ENCODE measurements around the gene NELL1. TPM values are rescaled to one million over a fixed set of nuclear protein-coding genes. Genes with fewer than 3 reads are reported as not detected.

Gene NELL1
- total and polyA plus RNA-seq, 2 experiments from 2014 or later = 8.9 to 20.1 TPM

GRCh38 chr11:20760811-20761210 is 91.4 kb downstream of the NELL1 start:
- H3K4me3 ChIP-seq = no peak overlapping the region

GRCh38 chr11:20762116-20762844 is 92.9 kb downstream of the NELL1 start:
- Histone ChIP-seq H3K9me3 (ENCODE audit: low read depth) (no peaks in the 10 kb centered on the region), H4K20me1 (ENCODE audit: insufficient read depth, poor library complexity, severe bottlenecking) (no peaks in the 10 kb centered on the region), H3K27ac (no peak overlapping the region), H3K9me2 (replicated peaks; ENCODE audit: insufficient read depth) (no peaks in the 10 kb centered on the region), H3K4me3 (no peak overlapping the region), H3K27me3 (no peaks in the 10 kb centered on the region), H3K36me3 (replicated peaks; ENCODE audit: insufficient read depth, low read depth) (no peaks in the 10 kb centered on the region), H2AFZ (no peak overlapping the region), H3K4me1 (ENCODE audit: insufficient read depth) (no peaks in the 10 kb centered on the region), H3K4me2 (no peak overlapping the region), H3K79me2 (no peaks in the 10 kb centered on the region)
- no peak for DNase-seq (ENCODE audit: low spot score)
- 66% methylated on average over 13 of the region's 13 CpGs for WGBS (ENCODE audit: low lambda C conversion rate, missing lambda C conversion rate)
- no peak for TF ChIP-seq EZH2 (IDR thresholded peaks at IDR 0.05; ENCODE audit: borderline replicate concordance)
- TF ChIP-seq CTCF (IDR thresholded peaks at IDR 0.05; ENCODE audit: poor library complexity) = no peak
- TF ChIP-seq EZH2phosphoT487 (IDR thresholded peaks at IDR 0.05; ENCODE audit: low read depth, severe bottlenecking, unreplicated experiment) = no peak

More at GRCh38 chr11:20760811-20761210, 91.4 kb downstream of the NELL1 start:
- Histone ChIP-seq H3K27ac (no peak overlapping the region), H3K9me2 (replicated peaks; ENCODE audit: insufficient read depth) (no peaks in the 10 kb centered on the region), H3K9me3 (ENCODE audit: low read depth) (no peaks in the 10 kb centered on the region), H3K4me2 (no peak overlapping the region), H3K79me2 (no peaks in the 10 kb centered on the region), H3K4me1 (ENCODE audit: insufficient read depth) (no peaks in the 10 kb centered on the region), H4K20me1 (ENCODE audit: insufficient read depth, poor library complexity, severe bottlenecking) (no peaks in the 10 kb centered on the region), H2AFZ (no peak overlapping the region), H3K36me3 (replicated peaks; ENCODE audit: insufficient read depth, low read depth) (no peaks in the 10 kb centered on the region), H3K27me3 (no peaks in the 10 kb centered on the region)
- TF ChIP-seq EZH2phosphoT487 (IDR thresholded peaks at IDR 0.05; ENCODE audit: low read depth, severe bottlenecking, unreplicated experiment) (no peak), EZH2 (IDR thresholded peaks at IDR 0.05; ENCODE audit: borderline replicate concordance) (no peak), CTCF (IDR thresholded peaks at IDR 0.05; ENCODE audit: poor library complexity) (no peak)
- 95% methylated on average over 6 of the region's 6 CpGs for WGBS (ENCODE audit: low lambda C conversion rate, missing lambda C conversion rate)
- DNase-seq (ENCODE audit: low spot score) = no peak

- TF ChIP-seq EZH2phosphoT487 (IDR thresholded peaks at IDR 0.05; ENCODE audit: low read depth, severe bottlenecking, unreplicated experiment) = no peak
- no peak for TF ChIP-seq CTCF (IDR thresholded peaks at IDR 0.05; ENCODE audit: poor library complexity)
- no peak for TF ChIP-seq EZH2 (IDR thresholded peaks at IDR 0.05; ENCODE audit: borderline replicate concordance)
- H3K36me3 ChIP-seq (replicated peaks; ENCODE audit: insufficient read depth, low read depth) = no peaks in the 10 kb centered on the region
- no peaks in the 10 kb centered on the region for H4K20me1 ChIP-seq (ENCODE audit: insufficient read depth, poor library complexity, severe bottlenecking)
- DNase-seq (ENCODE audit: low spot score) = no peak
- WGBS (ENCODE audit: low lambda C conversion rate, missing lambda C conversion rate) = 45% methylated on average over 7 of the region's 7 CpGs
- H3K4me2 ChIP-seq = no peak overlapping the region
- no peak overlapping the region for H3K4me3 ChIP-seq
- no peaks in the 10 kb centered on the region for H3K79me2 ChIP-seq
- H3K9me3 ChIP-seq (ENCODE audit: low read depth) = no peaks in the 10 kb centered on the region
- H3K27me3 ChIP-seq = no peaks in the 10 kb centered on the region
- no peaks in the 10 kb centered on the region for H3K4me1 ChIP-seq (ENCODE audit: insufficient read depth)
- H3K27ac ChIP-seq = no peak overlapping the region
- no peak overlapping the region for H2AFZ ChIP-seq
- H3K9me2 ChIP-seq (replicated peaks; ENCODE audit: insufficient read depth) = no peaks in the 10 kb centered on the region
These were observed 93.6 kb downstream of the NELL1 start for GRCh38 chr11:20762980-20763379.

All from hepatocyte (in vitro differentiated cells).